ENCODE measurements around the gene CPED1.
"Not testable (repeated sequence)": the region's sequence is repeated elsewhere in the genome, so short reads cannot be mapped to it uniquely, and the experiment has no call there.

Gene CPED1

DNA sequence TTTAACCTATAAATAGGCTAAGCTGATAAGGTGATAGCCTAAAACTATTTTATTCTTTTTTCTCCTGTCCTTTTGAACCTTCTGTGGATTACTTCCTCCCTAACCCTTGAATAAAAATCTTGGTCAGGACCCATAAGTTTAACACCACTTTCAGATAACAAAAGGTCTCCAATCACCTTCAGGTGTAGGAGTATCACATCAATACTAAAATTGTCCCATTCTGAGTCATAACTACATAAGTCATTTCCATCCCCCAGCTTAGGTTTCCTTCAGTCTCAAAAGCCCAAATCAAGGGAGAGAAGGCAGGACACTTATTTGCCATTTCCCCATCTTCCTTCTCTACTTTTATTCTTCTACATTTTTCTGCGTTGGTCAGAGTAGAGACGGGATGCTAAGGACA is 283.4 kb downstream of the CPED1 start:
- in situ Hi-C loops (cut with HindIII; ENCODE audit: low sequenced_read_pairs), result no loop called here

DNA sequence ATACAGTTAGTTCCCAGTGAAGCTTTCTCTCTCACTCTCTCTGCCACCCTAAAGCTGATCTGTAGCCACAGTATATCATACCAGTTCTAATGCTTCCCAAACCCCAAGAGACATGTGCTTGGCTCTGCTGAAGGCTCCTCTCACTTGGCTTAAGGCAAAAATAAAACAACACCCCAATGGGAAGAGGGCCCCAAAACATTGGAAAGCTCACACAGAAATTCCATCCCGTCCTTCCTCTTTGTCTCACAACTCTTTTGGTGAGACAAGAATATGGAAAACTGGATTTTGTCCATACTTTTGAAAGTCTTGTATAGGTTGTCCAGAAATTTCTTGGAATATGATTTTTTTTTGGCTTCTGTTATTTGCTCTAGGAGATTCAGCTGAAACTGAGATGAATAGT is 284.2 kb downstream of the CPED1 start:
- in situ Hi-C loops (cut with HindIII; ENCODE audit: low sequenced_read_pairs), result no loop called here

DNA sequence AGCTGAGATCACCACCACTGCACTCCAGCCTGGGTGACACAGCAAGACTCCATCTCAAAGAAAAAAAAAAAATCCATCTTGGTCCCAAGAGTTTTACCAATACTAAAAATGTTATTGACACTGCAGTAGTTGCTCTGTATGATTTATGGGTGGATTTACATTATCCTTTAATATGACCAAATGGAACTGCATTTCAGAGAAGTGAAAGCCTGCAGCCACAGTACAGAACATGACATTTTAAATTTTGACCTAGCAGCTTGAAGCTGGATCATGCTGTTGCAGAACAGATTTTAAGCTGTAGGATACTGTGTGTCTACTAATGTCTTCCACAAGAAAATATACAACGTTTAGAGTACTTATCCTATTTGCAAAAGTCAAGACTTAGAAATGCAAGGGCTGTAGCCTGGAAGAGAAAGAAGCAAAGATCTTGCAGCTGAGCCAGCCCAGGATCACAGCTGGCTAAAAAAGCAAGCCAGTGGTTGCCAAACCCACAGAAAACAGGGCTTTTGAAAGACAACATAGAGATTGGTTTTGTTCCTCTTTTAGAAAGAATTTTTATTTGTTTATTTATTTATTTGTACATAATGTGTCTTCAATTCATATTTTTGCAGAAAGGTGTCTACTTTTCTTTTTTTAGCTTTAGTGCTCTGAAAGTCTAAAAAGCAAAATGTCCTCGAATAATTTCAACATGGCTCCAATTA is 285.1 kb downstream of the CPED1 start:
- in situ Hi-C loops (cut with HindIII; ENCODE audit: low sequenced_read_pairs), result no loop called here

DNA sequence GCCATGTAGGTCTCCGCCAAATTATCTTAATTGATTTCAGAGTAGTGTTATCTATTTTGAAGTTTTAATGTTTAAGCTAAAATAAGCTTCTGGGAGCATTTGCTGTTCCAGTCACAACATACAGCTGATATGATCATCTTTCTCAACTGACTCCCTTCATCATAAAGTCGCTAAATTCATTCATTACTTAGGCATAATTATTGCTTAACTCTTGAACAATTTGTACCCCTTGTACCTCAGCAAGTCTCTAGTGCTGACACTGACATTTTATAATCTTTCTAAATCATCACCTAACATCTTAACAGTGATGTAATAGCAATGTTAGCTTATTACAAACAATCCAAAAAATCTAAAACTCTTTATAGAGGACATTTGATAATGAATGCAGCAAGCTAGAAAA is 286.0 kb downstream of the CPED1 start:
- in situ Hi-C loops (cut with HindIII; ENCODE audit: low sequenced_read_pairs), result no loop called here

DNA sequence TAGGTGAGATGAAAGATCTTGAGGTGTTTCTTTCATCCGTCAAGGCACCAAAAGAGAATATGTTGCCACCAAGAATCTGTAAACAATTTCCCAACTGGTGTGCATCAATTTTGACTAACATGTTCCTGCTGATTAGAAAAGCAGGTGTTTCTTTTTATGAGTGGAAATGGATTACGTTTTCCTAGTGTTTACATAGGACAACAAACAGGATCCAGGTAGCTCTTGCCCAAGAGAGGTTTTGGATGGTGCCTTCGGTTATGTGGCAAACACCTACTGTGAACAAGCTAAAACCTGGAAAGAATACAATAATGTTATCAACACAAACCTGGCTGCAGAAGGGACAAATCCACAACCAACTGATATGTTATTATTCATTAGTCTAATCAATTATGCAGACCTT is 286.7 kb downstream of the CPED1 start:
- in situ Hi-C loops (cut with HindIII; ENCODE audit: low sequenced_read_pairs), result no loop called here

DNA sequence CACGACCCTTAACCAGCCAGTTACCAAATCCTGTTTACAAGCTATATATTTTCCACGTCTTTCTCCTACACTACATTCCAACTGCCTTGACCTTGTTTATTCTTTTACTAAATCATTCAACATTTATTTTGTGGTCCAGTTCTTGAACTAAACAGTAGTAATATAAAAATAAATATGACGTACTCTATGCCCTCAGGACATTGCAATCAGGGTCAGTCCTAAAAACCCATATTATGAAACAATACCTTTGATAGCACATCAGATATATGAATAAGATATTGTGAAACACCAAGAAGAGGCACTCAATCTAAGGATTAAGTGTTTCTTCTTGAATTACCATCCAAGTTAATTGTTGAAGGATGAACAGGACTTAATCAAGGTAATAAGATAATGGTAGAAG is 287.8 kb downstream of the CPED1 start:
- in situ Hi-C loops (cut with HindIII; ENCODE audit: low sequenced_read_pairs), result no loop called here

DNA sequence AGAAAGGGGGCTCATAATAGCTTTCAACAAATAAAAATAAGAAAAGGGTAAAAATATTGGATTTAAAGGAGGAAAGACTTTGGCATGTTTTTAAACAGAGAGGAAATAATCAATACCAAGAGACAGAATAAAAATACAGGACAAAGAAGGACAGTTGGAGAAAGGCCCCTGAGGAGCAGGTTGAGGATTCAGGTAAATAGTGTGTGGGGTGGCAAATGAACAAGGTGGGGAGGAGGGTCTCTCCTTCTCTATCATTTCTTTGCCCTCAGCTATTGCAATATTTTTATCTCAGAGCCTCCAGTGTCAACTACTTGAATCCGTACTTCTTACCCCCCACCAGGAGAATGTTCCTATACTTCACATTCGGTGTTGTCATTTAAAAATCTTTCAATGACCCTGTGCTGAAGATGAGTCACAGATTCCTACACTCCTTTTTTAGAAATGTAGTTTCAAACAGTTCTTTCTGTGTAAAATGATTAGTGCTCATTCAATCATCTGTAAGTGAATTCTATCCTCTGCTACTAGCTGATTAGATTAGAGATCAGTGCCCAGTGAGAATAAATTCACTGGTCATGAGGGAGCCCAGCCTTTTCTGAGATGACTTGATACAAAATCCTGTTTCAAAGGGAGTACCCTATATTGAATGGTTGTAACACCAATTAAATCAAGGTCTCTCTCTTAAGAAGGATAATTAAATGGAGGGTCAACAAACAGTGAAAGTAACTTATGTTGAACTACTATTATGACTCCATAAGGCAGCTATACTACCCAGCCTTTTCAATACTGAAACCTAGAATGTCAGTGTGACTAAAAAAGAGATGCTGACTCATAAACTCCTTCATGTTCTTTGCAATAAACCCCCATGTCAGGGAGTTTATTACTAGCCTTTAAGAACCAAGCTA is 289.9 kb downstream of the CPED1 start:
- in situ Hi-C loops (cut with HindIII; ENCODE audit: low sequenced_read_pairs), result no loop called here

DNA sequence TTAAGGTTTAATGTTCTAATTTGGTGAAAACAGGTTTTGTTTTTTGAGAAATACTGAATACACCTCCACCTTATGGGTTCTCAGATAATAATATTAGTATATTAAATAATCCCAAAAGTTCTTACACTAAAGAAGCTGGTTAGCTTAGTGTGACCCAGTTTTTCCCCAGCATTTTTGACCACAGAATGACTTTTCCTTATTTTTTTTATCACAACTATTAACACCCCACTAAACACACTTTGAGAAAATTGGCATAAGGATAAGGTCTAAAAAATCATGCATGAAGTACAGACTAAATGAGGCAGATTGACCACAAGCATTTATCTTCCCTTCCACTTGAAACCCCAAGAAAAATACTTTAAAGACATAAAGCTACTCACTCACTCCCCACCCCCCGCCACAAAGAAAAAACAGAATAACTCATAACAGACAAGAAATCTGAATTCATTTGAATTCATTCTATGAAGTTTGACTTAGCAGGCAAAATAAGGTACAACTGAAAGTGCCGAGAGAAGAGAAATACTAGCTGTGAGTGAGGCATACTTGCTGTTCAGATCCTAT is 290.6 kb downstream of the CPED1 start:
- in situ Hi-C loops (cut with HindIII; ENCODE audit: low sequenced_read_pairs), result no loop called here

DNA sequence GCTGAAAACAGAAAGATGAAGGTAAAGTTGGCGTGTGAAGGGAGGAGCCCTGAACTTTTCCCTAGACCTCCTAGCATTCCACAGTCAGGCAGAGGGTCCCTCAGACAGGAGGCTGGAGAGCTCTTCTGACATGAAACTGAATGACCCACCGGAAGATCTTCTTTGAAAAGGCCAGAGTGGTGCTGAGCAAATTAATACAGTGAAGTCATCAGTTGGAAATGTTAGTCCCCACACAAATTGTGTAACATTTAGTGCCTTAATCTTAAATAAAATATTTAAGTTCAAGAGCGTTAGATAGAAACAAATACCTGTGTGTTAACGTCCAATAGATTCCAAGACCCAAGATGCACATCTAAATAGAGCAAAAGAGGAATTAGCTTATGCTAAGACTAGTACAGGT is 291.3 kb downstream of the CPED1 start:
- in situ Hi-C loops (cut with HindIII; ENCODE audit: low sequenced_read_pairs), result no loop called here

DNA sequence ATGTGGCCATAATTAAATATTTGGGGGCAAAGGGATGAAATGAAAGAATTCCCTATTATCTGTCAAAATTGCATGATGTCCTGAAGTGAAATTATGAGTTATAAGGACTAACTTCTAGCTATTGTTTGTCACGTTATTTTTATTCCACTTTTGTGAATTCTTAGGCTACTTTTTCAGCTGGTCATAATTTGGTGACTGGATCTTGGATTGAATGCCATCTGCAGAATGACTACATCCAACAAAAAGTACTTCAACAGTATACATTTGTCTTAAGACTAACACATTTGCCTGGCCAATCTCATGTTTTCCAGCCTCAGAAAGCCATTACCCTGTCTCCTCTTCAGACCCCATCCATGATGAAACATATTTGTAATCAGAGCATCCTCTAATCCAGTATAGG is 292.1 kb downstream of the CPED1 start:
- in situ Hi-C loops (cut with HindIII; ENCODE audit: low sequenced_read_pairs), result no loop called here

DNA sequence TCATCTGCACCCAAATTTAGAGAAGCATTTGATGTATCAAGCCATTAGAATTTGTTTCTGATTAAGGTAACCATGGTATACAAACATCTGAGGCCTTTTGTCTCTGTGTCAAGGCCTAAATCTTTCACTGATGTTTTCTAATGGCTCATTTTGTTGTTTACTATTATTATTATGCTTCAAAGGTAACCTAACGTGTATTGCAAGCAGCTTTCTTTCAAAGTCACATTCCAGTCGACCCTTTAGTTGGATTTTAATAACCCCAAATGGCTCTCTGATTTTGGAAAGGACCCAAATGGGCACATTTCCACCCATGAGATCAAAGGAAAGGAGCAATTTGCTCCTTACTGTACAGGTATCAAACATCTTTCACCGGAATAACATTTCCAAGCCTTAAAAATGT is 293.6 kb downstream of the CPED1 start:
- in situ Hi-C loops (cut with HindIII; ENCODE audit: low sequenced_read_pairs), result no loop called here

DNA sequence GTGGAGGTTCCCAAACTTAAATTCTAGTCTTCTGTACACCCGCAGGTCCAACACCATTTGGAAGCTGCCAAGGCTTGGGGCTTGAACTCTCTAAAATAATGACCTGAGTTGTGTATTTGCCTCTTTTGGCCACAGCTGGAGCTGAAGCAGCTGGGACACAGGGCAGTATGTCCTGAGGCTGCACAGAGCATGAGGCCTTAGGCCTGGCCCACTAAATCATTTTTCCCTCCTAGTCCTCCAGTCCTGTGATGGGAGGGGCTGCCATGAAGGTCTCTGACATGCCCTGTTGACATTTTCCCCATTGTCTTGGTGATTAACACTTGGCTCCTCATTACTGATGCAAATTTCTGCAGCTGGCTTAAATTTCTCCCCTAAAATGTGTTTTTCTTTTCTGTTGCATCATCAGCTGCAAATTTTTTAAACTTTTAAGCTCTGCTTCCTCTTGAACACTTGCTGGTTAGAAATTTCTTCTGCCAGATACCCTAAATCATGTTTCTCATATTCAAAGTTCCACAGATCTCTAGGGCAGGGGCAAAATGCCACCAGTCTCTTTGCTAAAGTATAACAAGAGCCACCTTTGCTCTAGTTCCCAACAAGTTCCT is 296.7 kb downstream of the CPED1 start:
- in situ Hi-C loops (cut with HindIII; ENCODE audit: low sequenced_read_pairs), result no loop called here

DNA sequence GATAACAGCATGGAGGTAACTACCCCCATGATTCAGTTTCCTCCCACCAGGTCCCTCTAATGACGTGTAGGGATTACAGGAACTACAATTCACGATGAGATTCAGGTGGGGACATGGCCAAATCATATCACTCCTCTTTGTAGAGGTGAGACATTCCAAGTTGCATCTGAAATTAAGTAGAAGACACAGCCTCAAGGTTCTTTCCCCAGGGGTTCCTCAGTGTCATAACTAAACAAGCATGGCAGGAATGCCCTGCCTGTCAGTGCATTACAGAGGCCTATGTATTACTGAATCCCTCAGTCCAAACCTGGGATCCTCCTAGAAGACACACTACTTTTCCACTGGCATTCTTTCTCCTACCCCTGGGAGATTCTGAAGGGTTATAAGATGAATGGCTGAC is 297.7 kb downstream of the CPED1 start:
- in situ Hi-C loops (cut with HindIII; ENCODE audit: low sequenced_read_pairs), result no loop called here

DNA sequence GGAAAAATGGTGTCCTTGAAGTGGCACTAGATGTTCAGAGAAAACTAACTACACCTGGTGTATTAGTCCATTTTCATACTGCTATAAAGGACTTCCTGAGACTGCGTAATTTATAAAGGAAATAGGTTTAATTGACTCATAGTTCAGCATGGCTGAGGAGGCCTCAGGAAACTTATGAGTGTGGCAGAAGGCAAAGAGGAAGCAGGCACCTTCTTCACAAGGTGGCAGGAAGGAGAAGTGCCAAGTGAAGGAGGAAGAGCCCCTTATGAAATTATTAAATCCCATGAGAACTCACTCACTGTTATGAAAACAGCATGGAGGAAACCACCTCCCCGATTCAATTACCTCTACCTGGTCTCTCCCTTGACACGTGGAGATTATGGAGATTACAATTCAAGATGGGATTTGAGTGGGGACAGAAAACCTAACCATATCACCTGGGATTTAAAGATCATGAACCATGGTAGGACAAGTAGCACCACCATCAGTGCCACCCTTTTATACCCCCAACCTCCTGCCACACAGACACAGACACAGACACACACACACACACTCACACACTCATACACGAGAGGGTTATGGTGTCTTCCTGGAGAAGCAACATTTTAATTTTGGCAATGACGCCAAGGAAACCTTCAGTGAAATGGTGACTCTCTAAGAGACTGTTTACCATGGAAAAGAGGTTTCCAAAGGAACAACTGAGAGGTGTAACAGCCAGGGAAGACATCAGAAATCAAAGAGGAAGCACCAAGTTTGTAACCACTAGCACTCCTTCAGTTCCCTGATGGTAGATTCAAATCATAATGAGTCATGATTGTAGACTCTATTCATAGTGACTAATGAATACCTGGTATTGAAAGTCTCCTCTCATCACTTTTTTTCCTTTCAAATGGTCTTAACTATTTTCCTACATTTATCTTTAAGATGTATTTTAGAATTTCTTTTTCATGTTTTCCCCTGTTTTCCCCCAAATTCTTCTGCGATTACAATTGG is 298.5 kb downstream of the CPED1 start:
- in situ Hi-C loops (cut with HindIII; ENCODE audit: low sequenced_read_pairs), result no loop called here

DNA sequence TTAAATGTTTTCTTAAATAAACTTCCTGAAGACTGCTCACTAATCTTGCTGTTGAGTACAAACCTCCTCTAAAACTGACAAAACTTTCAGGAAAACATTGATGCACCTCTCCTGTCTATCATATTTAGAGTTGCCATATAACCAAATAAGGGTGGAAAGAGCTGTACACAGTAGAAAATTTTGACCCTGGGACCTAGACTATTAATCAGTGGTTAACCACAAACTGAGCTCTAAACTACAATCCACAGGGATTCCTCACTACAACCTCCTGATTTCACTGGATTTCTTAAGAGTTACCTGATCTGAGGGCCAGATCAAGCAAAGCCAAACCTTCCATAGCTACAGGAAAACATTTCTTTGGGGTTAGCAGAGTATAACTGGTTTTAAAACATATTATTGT is 300.4 kb downstream of the CPED1 start:
- in situ Hi-C loops (cut with HindIII; ENCODE audit: low sequenced_read_pairs), result no loop called here

DNA sequence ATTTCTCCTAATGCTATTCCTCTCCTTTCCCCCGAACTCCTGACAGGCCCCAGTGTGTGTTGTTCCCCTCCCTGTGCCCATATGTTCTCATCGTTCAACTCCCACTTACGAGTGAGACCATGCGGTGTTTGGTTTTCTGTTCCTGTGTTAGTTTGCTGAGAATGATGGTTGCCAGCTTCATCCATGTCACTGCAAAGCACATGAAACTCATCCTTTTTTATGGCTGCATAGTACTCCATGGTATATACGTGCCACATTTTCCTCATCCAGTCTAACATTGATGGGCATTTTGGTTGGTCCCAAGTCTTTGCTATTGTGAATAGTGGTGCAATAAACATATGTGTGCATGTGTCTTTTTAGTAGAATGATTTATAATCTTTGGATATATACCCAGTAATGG is 301.4 kb downstream of the CPED1 start:
- in situ Hi-C loops (cut with HindIII; ENCODE audit: low sequenced_read_pairs), result not testable (repeated sequence)

DNA sequence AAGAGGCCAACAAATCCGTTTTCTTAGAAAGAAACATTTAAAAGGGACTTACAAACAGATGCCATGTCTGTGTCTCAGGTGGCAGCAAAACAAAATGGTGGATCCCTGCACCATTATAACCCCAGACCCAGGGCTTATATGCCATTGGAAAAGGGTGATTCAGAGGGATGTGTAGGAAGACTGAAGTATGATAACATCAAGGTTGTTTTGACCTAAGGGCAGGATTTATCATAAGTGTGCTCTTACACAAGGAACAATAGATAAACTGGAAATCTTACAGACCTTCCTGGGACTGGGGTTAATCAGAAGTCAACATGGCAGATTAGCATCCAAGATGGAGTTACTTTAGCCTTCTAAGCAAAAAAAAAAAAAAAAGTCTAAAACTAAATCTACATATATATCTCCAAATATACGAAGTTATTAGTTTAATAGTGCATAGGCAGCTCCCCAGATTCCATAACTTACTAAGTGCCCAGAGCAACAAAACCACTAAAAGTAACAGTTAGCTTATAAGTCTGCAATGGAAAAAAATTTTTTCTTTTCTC is 306.0 kb downstream of the CPED1 start:
- in situ Hi-C loops (cut with HindIII; ENCODE audit: low sequenced_read_pairs), result no loop called here

DNA sequence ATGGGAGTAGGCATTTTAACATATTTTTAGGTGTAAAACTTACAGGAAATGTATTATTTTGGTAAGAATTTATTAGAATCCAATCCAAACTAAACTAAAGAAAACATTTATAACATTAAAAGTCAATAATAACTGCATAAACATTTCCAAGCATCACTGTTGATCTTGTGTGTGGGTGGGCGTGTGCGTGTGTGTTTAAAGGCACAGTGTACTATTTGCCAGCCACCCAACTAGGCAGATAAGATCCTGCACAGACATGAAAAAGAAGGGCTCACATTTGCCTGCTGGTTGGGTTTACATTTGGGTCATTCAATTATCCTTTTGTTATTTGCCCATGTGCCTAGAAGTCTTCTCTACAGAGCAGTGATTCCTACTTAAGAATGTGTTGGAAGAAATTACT is 309.3 kb downstream of the CPED1 start:
- in situ Hi-C loops (cut with HindIII; ENCODE audit: low sequenced_read_pairs), result no loop called here

DNA sequence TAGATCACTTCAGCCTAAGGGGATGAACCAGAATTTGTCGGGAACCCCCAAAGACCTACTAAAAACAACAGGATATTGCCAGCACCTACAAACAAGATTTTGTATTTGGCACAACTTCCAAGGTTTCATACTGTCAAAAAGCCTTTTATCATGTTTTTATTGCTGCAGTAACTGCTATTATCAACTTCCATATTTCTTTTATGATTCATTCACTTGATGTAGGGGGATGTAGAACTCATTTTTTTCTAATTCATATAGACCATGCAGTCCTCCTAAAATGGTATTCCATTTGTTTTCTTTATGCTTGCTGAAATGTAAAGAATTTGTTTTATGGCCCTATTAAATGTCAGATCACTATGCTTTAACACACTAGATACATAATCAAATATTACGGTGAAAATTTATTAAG is 310.3 kb downstream of the CPED1 start:
- in situ Hi-C loops (cut with HindIII; ENCODE audit: low sequenced_read_pairs), result no loop called here
